H1 (cell line): Measurements from ENCODE around the gene RPL37A. TPM values are rescaled to one million over a fixed set of nuclear protein-coding genes. Genes with fewer than 3 reads are reported as not detected.
A peak's percentile ranks its signal among the peaks of the same experiment; 100 is the strongest.

Experiments
- CTCF ChIA-PET: fragments of 300-600 bp; sonication (Branson Sonifier 250); formaldehyde crosslinking; loops from one replicate; lab custom pipeline; 2021; ENCODE audit not compliant: partially characterized antibody; lab: Charles Lee
- POLR2A ChIA-PET: fragments of 300-600 bp; sonication (Branson Sonifier 250); formaldehyde crosslinking; loops from one replicate; lab custom pipeline; 2021; ENCODE audit warnings: inconsistent platforms; ENCODE audit not compliant: partially characterized antibody; lab: Charles Lee
- DNase-seq, 2 experiments: peaks; one replicate each; pipeline versions ENCODE4 v3.0.0 to v3.0.0-alpha.2; 2010 to 2022; ENCODE audit warnings: low spot score in 2 of 2, low read depth in 1 of 2, mixed read lengths in 1 of 2
- FAIRE-seq: peaks from 2 replicates; lab custom pipeline; 2011; peaks lifted over from hg19 to GRCh38; lab: Jason Lieb, UNC
- H2AFZ ChIP-seq: 2 replicates; pipeline ENCODE4 v1.8.1; 2012; ENCODE audit warnings: low read length, inconsistent platforms
- H2AK5ac ChIP-seq: 2 replicates; pipeline ENCODE4 v1.6.1; 2013; ENCODE audit warnings: low read depth, low read length
- H2BK120ac ChIP-seq: replicated peaks from 2 replicates; pipeline ENCODE3; 2013; ENCODE audit warnings: low read depth, low read length, inconsistent platforms
- H2BK12ac ChIP-seq: 2 replicates; pipeline ENCODE4 v1.6.1; 2013; ENCODE audit warnings: low read depth, low read length
- H2BK15ac ChIP-seq: 2 replicates; pipeline ENCODE4 v1.6.1; 2013; ENCODE audit warnings: low read length
- H2BK20ac ChIP-seq: 2 replicates; pipeline ENCODE4 v1.6.1; 2013; ENCODE audit warnings: low read length
- H2BK5ac ChIP-seq: 2 replicates; pipeline ENCODE4 v1.6.1; 2013; ENCODE audit warnings: low read depth, low read length
- H3K14ac ChIP-seq: 2 replicates; pipeline ENCODE4 v1.6.1; 2013; ENCODE audit warnings: inconsistent platforms; ENCODE audit not compliant: insufficient read length
- H3K18ac ChIP-seq: 2 replicates; pipeline ENCODE4 v1.6.1; 2013; ENCODE audit warnings: low read length; ENCODE audit errors: extremely low read depth
- H3K23ac ChIP-seq: 2 replicates; pipeline ENCODE4 v1.6.1; 2013; ENCODE audit warnings: inconsistent platforms; ENCODE audit not compliant: insufficient read length
- H3K23me2 ChIP-seq: 2 replicates; pipeline ENCODE4 v1.6.1; 2013; ENCODE audit warnings: low read depth, low read length
- H3K27ac ChIP-seq: 2 replicates; pipeline ENCODE4 v1.6.1; 2011; ENCODE audit warnings: low read depth, low read length, inconsistent platforms
- H3K27me3 ChIP-seq, 4 experiments: replicated peaks in 1 of 4; 1 replicate in 1 of 4; 2 replicates in 3 of 4; pipeline versions ENCODE4 v1.6.1 to v1.8.1; 2011 to 2013; ENCODE audit warnings: low read length in 3 of 4, mild to moderate bottlenecking in 3 of 4, inconsistent platforms in 2 of 4, mixed read lengths in 2 of 4, moderate library complexity in 1 of 4; ENCODE audit not compliant: control insufficient read depth in 3 of 4, insufficient read depth in 3 of 4; ENCODE audit errors: extremely low read depth in 1 of 4
- H3K36me3 ChIP-seq, 4 experiments: 2 replicates each; pipeline versions ENCODE4 v1.6.1 to v1.8.1; 2011 to 2013; ENCODE audit warnings: mild to moderate bottlenecking in 4 of 4, low read length in 3 of 4, moderate library complexity in 2 of 4, control low read depth in 1 of 4, inconsistent platforms in 1 of 4; ENCODE audit not compliant: insufficient read depth in 4 of 4, control insufficient read depth in 2 of 4
- H3K4ac ChIP-seq: replicated peaks from 2 replicates; pipeline ENCODE3; 2013; ENCODE audit warnings: low read length, low read depth, mixed read lengths, inconsistent platforms; ENCODE audit not compliant: insufficient read length
- H3K4me1 ChIP-seq, 4 experiments: replicated peaks in 1 of 4; 1 replicate in 1 of 4; 2 replicates in 3 of 4; pipeline versions ENCODE4 v1.6.1 to v1.8.1; 2011 to 2013; ENCODE audit warnings: low read length in 3 of 4, inconsistent platforms in 2 of 4, mixed read lengths in 1 of 4; ENCODE audit not compliant: insufficient read depth in 4 of 4, control insufficient read depth in 3 of 4
- H3K4me2 ChIP-seq, 2 experiments: 2 replicates each; pipeline versions ENCODE4 v1.6.1 to v1.8.1; 2011 to 2013; ENCODE audit warnings: low read depth in 2 of 2, low read length in 2 of 2, control low read depth in 1 of 2, inconsistent platforms in 1 of 2, mild to moderate bottlenecking in 1 of 2; ENCODE audit not compliant: insufficient read depth in 1 of 2
- H3K4me3 ChIP-seq, 4 experiments: fragments of 200-600, 300-600 bp in 1 of 4; sonication (generic), shearing (Covaris generic), sonication (Bioruptor Twin) in 1 of 4; 2 replicates each; pipeline versions ENCODE4 v1.5.1 to v1.8.1; 2011 to 2016; ENCODE audit warnings: low read length in 4 of 4, low read depth in 3 of 4, control low read depth in 2 of 4, inconsistent platforms in 2 of 4, mild to moderate bottlenecking in 2 of 4, mixed read lengths in 1 of 4, moderate library complexity in 1 of 4; ENCODE audit not compliant: insufficient read depth in 2 of 4; ENCODE audit errors: extremely low read depth in 1 of 4
- H3K56ac ChIP-seq: replicated peaks from 2 replicates; pipeline ENCODE3; 2013; ENCODE audit warnings: low read depth, mild to moderate bottlenecking, mixed read lengths, low read length, inconsistent platforms; ENCODE audit not compliant: insufficient read length
- H3K79me1 ChIP-seq: 2 replicates; pipeline ENCODE4 v1.6.1; 2013; ENCODE audit warnings: low read depth, low read length, control low read depth
- H3K79me2 ChIP-seq, 2 experiments: 2 replicates each; pipeline versions ENCODE4 v1.6.1 to v1.8.1; 2012 to 2013; ENCODE audit warnings: low read length in 2 of 2, mild to moderate bottlenecking in 2 of 2, inconsistent platforms in 1 of 2; ENCODE audit not compliant: insufficient read depth in 2 of 2, control insufficient read depth in 1 of 2
- H3K9ac ChIP-seq, 4 experiments: replicated peaks in 1 of 4; 1 replicate in 1 of 4; 2 replicates in 3 of 4; pipeline versions ENCODE4 v1.6.1 to v1.8.1; 2011 to 2013; ENCODE audit warnings: low read depth in 3 of 4, low read length in 3 of 4, control low read depth in 2 of 4, mild to moderate bottlenecking in 2 of 4, moderate library complexity in 2 of 4, inconsistent platforms in 1 of 4; ENCODE audit errors: extremely low read depth in 1 of 4
- H3K9me3 ChIP-seq, 2 experiments: 2 replicates each; pipeline versions ENCODE4 v1.6.1 to v1.8.1; 2012 to 2013; ENCODE audit warnings: mild to moderate bottlenecking in 2 of 2, moderate library complexity in 2 of 2, control low read depth in 1 of 2, inconsistent platforms in 1 of 2, low read depth in 1 of 2, low read length in 1 of 2, mixed read lengths in 1 of 2; ENCODE audit not compliant: insufficient read depth in 2 of 2
- H4K20me1 ChIP-seq, 2 experiments: replicated peaks in 1 of 2; 2 replicates each; pipeline versions ENCODE3 to v1.8.1; 2011 to 2013; ENCODE audit warnings: inconsistent platforms in 2 of 2, low read length in 2 of 2, mild to moderate bottlenecking in 1 of 2; ENCODE audit not compliant: insufficient read depth in 2 of 2, control insufficient read depth in 1 of 2
- H4K5ac ChIP-seq: 2 replicates; pipeline ENCODE4 v1.6.1; 2013; ENCODE audit warnings: low read length, low read depth, mixed read lengths, inconsistent platforms; ENCODE audit not compliant: insufficient read length
- H4K8ac ChIP-seq: 2 replicates; pipeline ENCODE4 v1.8.0; 2013; ENCODE audit warnings: mild to moderate bottlenecking, moderate library complexity, low read length, inconsistent platforms; ENCODE audit not compliant: insufficient read depth; ENCODE audit errors: extremely low read depth
- H4K91ac ChIP-seq: replicated peaks from 2 replicates; pipeline ENCODE3; 2013; ENCODE audit warnings: low read length, mixed read lengths, inconsistent platforms; ENCODE audit not compliant: insufficient read length
- BCL11A ChIP-seq, 2 experiments: IDR thresholded peaks; one replicate each; pipeline ENCODE4 v1.6.1; 2011; ENCODE audit warnings: low read depth in 2 of 2, low read length in 2 of 2, mild to moderate bottlenecking in 2 of 2
- CBX5 ChIP-seq: fragments of 300-800, 300-1000 bp; sonication (generic); IDR thresholded peaks from 2 replicates; pipeline ENCODE4 v1.7.1; 2016; ENCODE audit warnings: antibody characterized with exemption, low read length, low read depth
- CBX8 ChIP-seq: fragments of 300-800, 300-1000 bp; sonication (generic); IDR thresholded peaks from 2 replicates; pipeline ENCODE4 v1.7.1; 2016; ENCODE audit warnings: low read depth, low read length, borderline replicate concordance
- CHD1 ChIP-seq: IDR thresholded peaks from 2 replicates; pipeline ENCODE4 v1.6.1; 2012; ENCODE audit warnings: low read depth, low read length, improper control_type of control experiment
- KDM1A ChIP-seq: fragments of 200-600, 300-600 bp; sonication (generic); IDR thresholded peaks from 2 replicates; pipeline ENCODE4 v1.7.1; 2016; ENCODE audit warnings: mild to moderate bottlenecking, low read length, borderline replicate concordance
- NRF1 ChIP-seq: IDR thresholded peaks from 2 replicates; pipeline ENCODE4 v1.6.1; 2011; ENCODE audit warnings: mild to moderate bottlenecking, low read depth, low read length, improper control_type of control experiment
- POLR2A ChIP-seq, 2 experiments: IDR thresholded peaks; 1 replicate in 1 of 2; 2 replicates in 1 of 2; pipeline ENCODE4 v1.6.1; 2011; ENCODE audit warnings: low read depth in 2 of 2, low read length in 2 of 2, mild to moderate bottlenecking in 2 of 2; ENCODE audit errors: control extremely low read depth in 1 of 2
- POLR2AphosphoS5 ChIP-seq: IDR thresholded peaks from 2 replicates; pipeline ENCODE4 v1.6.1; 2011; ENCODE audit warnings: low read depth, low read length
- RAD21 ChIP-seq, 2 experiments: IDR thresholded peaks in 1 of 2; conservative IDR thresholded peaks in 1 of 2; 2 replicates each; pipeline ENCODE4 v1.6.1; 2011; ENCODE audit warnings: low read depth in 2 of 2, low read length in 2 of 2, improper control_type of control experiment in 1 of 2, inconsistent platforms in 1 of 2, mild to moderate bottlenecking in 1 of 2, moderate library complexity in 1 of 2
- SIX5 ChIP-seq: IDR thresholded peaks from 2 replicates; pipeline ENCODE4 v1.6.1; 2011; ENCODE audit warnings: mild to moderate bottlenecking, low read depth, low read length
- SP1 ChIP-seq: IDR thresholded peaks from 2 replicates; pipeline ENCODE4 v1.6.1; 2011; ENCODE audit warnings: low read depth, low read length
- TCF12 ChIP-seq: IDR thresholded peaks from 2 replicates; pipeline ENCODE4 v1.6.1; 2011; ENCODE audit warnings: low read depth, mild to moderate bottlenecking, low read length
- WGBS, 2 experiments: shearing (Covaris generic) in 1 of 2; methylation state at CpG; one replicate each; pipeline versions ENCODE4 v1.1.6 to v1.1.7; 2013 to 2015; ENCODE audit warnings: low lambda C conversion rate in 2 of 2, mixed read lengths in 2 of 2, inconsistent platforms in 1 of 2, low coverage in 1 of 2, missing lambda C conversion rate in 1 of 2; ENCODE audit not compliant: insufficient replicate concordance in 2 of 2, insufficient coverage in 1 of 2, insufficient read length in 1 of 2; ENCODE audit errors: extremely low coverage in 1 of 2, missing lambda C conversion rate in 1 of 2; 5-methylcytosine and 5-hydroxymethylcytosine counted together
- polyA plus RNA-seq, 7 experiments: library from polyadenylated mRNA; depleted of rRNA in 3 of 7; stranded (reverse) in 5 of 7; unstranded in 2 of 7; fragments of >200 nt in 5 of 7; fragments of 200-250 nt in 2 of 7; gene quantifications; 1 replicate in 5 of 7; 2 replicates in 1 of 7; 4 replicates in 1 of 7; pipeline versions ENCODE4 v1.2.1 to v1.2.3, GENCODE V29; 2011 to 2013; ENCODE audit warnings: missing spikeins in 2 of 7, mixed read lengths in 2 of 7
- total RNA-seq: library from RNA; stranded (reverse); fragmentation: NEBNext Ultra II Directional; extraction: Animal tissue kit (Norgen Biotek cat#: 25700); gene quantifications from 2 replicates; pipeline ENCODE4 v1.2.1, GENCODE V29; 2021

RPL37A gene
- total and polyA plus RNA-seq, 2 of the 8 experiments (the other 6 are each of a cell fraction or from before 2014, with no cell fraction given), result 1,737 to 3,180 TPM

- no peak overlapping the region for H2BK12ac ChIP-seq
- H2BK5ac ChIP-seq, result no peak overlapping the region
- no peak overlapping the region for H3K23ac ChIP-seq
- no peak overlapping the region for H2AFZ ChIP-seq
- peaks cover 3 to 13% of the 10 kb centered on the region in 2 experiments for H4K20me1 ChIP-seq
- H4K8ac ChIP-seq, result no peak overlapping the region
- H2BK120ac ChIP-seq, result no peak overlapping the region
- H2BK15ac ChIP-seq, result no peak overlapping the region
- no peaks in the 10 kb centered on the region for H3K9me3 ChIP-seq
- ChIA-PET POLR2A (interaction anchor here (0.6 to 5.9 kb wide), 33 partner anchors 7 to 480 kb away, joined by 3 to 63 read pairs (median 3); partner anchors contain the start of genes RPL37A and SMARCAL1), CTCF (interaction anchor here (1.1 kb wide), 2 partner anchors 12 to 13 kb away, joined by 3 to 5 read pairs; no protein-coding TSS in a partner anchor)
- H3K36me3 ChIP-seq, result peaks cover 22 to 82% (median 46%) of the 10 kb centered on the region in 4 experiments
- no peak overlapping the region for H3K18ac ChIP-seq
- no peak overlapping the region for H3K4ac ChIP-seq
- peaks cover 0 to 27% of the 10 kb centered on the region in 2 experiments; a peak in 3 of 4 replicates for H3K79me2 ChIP-seq
- H3K4me1 ChIP-seq, result peaks cover 0 to 2% (median 0%) of the 10 kb centered on the region in 4 experiments; a peak in 2 of 7 replicates
- no peaks in the 10 kb centered on the region for H3K27me3 ChIP-seq
- H2AK5ac ChIP-seq, result no peak overlapping the region
- H3K4me2 ChIP-seq, result no peak overlapping the region
- TF ChIP-seq CHD1, result no peak
- TF ChIP-seq SP1, result no peak
- no peak for TF ChIP-seq TCF12
- TF ChIP-seq RAD21 (IDR thresholded peaks at IDR 0.05 in 1 of 2, conservative IDR thresholded peaks at IDR 0.05 in 1 of 2; ENCODE audit: low read depth in 2 of 2, low read length in 2 of 2), result no peak
- TF ChIP-seq CBX5, result no peak
- peak; percentile 82 for TF ChIP-seq POLR2AphosphoS5
- no peak for TF ChIP-seq KDM1A
- TF ChIP-seq POLR2A (IDR thresholded peaks at IDR 0.05; ENCODE audit: control extremely low read depth in 1 of 2, low read depth in 2 of 2, low read length in 2 of 2), result peak in 1 of 2 experiments; percentile 82; a peak in 2 of 3 replicates
- no peak for TF ChIP-seq NRF1
- TF ChIP-seq CBX8, result no peak
- no peak for TF ChIP-seq BCL11A (IDR thresholded peaks at IDR 0.05; ENCODE audit: low read depth in 2 of 2, low read length in 2 of 2)
- no peak for TF ChIP-seq SIX5
- no peak overlapping the region for H4K5ac ChIP-seq
- no peak overlapping the region for H3K4me3 ChIP-seq
- DNase-seq, result no peak
- H3K9ac ChIP-seq, result no peak overlapping the region
- 92% methylated on average over 15 of the region's 15 CpGs; no CpG with 5 or more reads in 1 of the 2 experiments for WGBS, 2 experiments
- no peak overlapping the region for H3K14ac ChIP-seq
- no peaks in the 10 kb centered on the region for H3K79me1 ChIP-seq
- H3K56ac ChIP-seq, result no peak overlapping the region
- no peak for FAIRE-seq
- no peaks in the 10 kb centered on the region for H3K23me2 ChIP-seq
- H4K91ac ChIP-seq, result no peak overlapping the region
- no peak overlapping the region for H3K27ac ChIP-seq
- H2BK20ac ChIP-seq, result no peak overlapping the region
These were observed 6.8 kb downstream of the RPL37A start for GRCh38 chr2:216505133-216506106.
